Urothelium cell line (cell line): ENCODE data around the gene VIPR2.

Experiments
- DNase-seq: peaks from one replicate; pipeline ENCODE4 v3.0.0; 2011; ENCODE audit warnings: low spot score, mixed read lengths
- FAIRE-seq: peaks from 2 replicates; lab custom pipeline; 2011; peaks lifted over from hg19 to GRCh38; lab: Jason Lieb, UNC

The VIPR2 gene

GRCh38 chr7:159158125-159158887, 13.6 kb upstream of the VIPR2 start:
- FAIRE-seq (no peak), DNase-seq (no peak)

- DNase-seq (no peak), FAIRE-seq (no peak)
Observed at GRCh38 chr7:159157714-159158113, 13.0 kb upstream of the VIPR2 start.

- FAIRE-seq (no peak), DNase-seq (no peak)
Observed at GRCh38 chr7:159156436-159157245, 12.0 kb upstream of the VIPR2 start.

GRCh38 chr7:159155410-159155809, 10.7 kb upstream of the VIPR2 start:
- DNase-seq (no peak), FAIRE-seq (no peak)

- no peak for DNase-seq
Observed at GRCh38 chr7:159154243-159154642, 9.6 kb upstream of the VIPR2 start.

GRCh38 chr7:159153511-159153910, 8.8 kb upstream of the VIPR2 start:
- DNase-seq: no peak
- FAIRE-seq: no peak

More at GRCh38 chr7:159154243-159154642, 9.6 kb upstream of the VIPR2 start:
- no peak for FAIRE-seq

- DNase-seq (no peak), FAIRE-seq (no peak)
Observed at GRCh38 chr7:159152816-159153215, 8.1 kb upstream of the VIPR2 start.

- DNase-seq (no peak), FAIRE-seq (no peak)
Observed at GRCh38 chr7:159151231-159151630, 6.6 kb upstream of the VIPR2 start.

DNA sequence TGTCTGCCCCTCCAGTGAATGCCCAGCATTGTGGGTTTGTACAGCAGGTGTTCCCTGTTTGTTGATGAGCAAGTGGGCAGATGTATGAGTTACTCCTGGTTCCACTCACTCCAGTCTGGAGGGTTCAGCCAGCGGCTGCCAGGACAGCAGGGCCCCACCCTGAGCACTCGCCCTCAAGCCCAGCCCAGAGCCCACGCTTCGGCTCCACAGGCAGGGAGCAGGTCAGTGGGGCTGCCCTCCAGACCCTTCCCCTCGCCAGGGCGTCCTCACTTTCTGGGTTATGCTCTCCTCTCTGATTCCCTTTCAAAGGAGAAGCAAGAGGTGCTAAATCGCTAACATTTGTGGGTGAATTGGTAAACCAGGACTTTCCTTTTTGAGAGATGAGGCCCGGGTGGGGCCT, 4.8 kb upstream of the VIPR2 start:
- FAIRE-seq: no peak

DNA sequence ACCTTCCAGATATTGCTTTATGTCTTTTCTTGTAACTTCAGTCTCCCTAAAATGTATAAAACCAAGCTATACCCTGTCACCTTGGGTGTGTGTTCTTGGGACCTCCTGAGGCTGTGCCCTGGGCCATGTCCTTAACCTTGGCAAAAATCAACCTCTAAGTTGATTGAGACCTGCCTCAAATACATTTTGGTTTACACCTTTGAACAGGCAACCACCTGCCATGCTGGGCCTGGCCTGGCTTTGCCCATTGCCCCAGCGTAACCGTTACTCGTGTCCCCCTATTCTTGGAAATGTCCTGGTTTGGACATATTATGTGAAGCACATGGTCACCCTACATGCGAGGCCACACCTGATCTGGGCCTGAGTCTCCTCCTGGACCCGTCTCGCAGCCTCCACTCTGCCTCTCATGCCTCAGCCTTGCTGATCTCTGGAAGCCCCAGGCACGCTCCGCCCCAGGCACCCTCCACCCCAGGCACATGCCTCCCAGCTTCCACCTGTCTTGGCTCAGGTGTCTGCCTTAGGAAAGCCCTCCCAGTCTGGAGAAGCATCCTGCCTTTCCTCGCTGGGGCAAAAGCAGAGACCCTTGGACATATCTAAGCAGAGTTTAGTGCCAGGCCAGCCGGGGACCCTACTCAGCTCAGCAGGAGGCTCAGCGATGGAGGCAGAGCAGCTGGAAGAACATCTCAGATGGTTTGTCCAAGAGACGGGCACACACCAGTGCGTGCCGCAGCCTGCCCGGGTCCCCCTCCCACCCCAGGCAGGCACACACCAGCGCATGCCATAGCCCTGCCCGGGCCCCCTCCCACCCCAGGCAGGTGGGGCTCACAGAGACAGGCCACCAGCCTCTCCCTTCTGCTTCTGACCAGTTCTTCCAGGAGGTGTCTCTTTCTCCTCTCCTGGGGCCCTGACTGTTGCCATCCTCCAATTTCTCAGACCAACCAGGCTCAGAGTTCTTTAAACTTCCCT, 4.0 kb upstream of the VIPR2 start:
- DNase-seq (no peak), FAIRE-seq (no peak)

More for the DNA sequence above, 4.8 kb upstream of the VIPR2 start:
- DNase-seq: no peak

DNA sequence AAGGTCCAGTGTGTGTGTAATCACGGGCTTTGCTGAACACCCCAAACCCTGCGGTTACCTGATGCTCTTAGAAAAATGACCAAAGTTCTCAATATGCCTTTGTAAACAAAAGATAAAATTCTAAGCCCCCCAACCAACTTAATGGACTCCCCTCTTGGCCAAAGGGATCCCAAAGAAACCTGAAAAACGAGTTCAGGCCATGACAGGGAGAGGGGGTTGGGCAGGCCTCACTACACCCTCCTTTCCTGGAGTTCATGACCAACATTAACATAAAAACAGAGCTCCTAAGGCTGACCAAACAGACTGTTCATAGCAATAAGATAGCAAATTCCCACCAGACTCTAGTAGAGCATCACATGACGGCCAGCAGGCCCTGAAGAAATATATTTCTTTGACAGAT, 3.0 kb upstream of the VIPR2 start:
- no peak for FAIRE-seq
- DNase-seq: no peak

DNA sequence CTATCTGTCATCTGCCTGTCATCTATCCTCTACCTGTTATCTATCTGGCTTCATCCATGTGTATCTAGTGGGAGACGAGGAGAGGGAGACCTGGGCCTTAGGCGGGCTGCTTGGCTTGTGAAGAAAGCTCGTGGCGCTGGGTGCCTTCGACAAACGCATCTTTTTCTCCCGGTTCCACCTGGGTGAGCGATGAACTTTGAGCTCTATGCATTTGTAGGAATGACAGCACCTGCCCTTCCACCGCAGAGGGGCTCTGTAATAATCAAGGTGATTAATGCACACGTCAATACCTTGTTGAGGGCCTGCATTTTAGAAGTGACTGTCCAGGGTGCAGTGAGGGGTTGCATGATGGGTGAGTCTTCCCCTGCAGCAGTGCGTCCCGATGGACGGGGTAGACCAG, 2.6 kb upstream of the VIPR2 start:
- DNase-seq: no peak
- no peak for FAIRE-seq

GRCh38 chr7:159146084-159146858, 1.6 kb upstream of the VIPR2 start:
- DNase-seq (no peak), FAIRE-seq (no peak)

DNA sequence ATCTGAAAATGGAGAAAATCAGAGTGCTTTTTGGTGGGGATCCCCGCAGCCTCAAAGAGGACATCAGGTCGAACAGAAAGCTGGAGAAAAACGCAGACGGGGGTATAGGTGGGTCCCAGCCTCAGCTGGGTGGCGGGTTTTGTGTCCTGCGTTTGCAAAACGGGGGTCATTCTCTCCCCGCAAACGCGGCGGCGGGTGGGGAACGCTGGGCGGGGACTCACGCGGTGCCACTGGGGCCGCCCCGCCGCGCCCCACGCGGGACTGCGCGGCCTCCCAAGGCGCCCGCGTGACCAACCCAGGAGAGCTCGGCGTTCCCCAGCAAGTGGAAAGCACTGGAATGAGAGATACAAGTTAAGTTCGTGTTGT, 806 bp upstream of the VIPR2 start:
- no peak for FAIRE-seq

GRCh38 chr7:159143780-159144757, 598 bp downstream of the VIPR2 start:
- FAIRE-seq: no peak
- DNase-seq: no peak

More for the DNA sequence above, 806 bp upstream of the VIPR2 start:
- no peak for DNase-seq

DNA sequence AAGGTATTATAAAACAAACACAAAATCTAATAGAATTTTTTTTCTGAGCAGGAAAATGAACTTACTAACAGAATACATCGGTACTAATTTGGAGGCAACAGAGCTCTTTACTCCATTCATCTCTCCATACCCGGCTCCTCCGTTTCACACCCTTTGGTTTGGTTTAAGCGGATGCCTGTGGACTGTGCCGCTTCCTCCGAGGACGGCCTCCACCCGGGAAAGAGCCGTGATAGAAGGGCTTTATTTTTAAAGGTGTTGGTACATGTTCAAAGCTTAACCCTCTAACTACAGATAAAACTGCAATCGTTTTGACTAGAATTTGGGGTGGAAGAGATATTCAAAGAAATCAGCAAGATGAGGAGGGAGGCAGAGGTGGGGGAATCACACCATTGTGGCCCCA, 1.9 kb downstream of the VIPR2 start:
- DNase-seq: no peak
- no peak for FAIRE-seq

- DNase-seq: no peak
- no peak for FAIRE-seq
Observed at GRCh38 chr7:159142199-159142598, 2.5 kb downstream of the VIPR2 start.

- no peak for DNase-seq
- no peak for FAIRE-seq
Observed at GRCh38 chr7:159141660-159142059, 3.0 kb downstream of the VIPR2 start.

GRCh38 chr7:159141167-159141566, 3.5 kb downstream of the VIPR2 start:
- FAIRE-seq (no peak), DNase-seq (no peak)
